PC-9 (cell line): ENCODE measurements around the gene FGF22. TPM values are rescaled to one million over a fixed set of nuclear protein-coding genes. Genes with fewer than 3 reads are reported as not detected.

ENCODE experiments used
- BruUV-seq: library from RNA; stranded (reverse); fragments of 400-500 nt; replicated peaks from 2 replicates; lab custom pipeline; 2021; lab: Mats Ljungman, UMichigan
- CTCF ChIA-PET: fragments of 300-600 bp; sonication (Branson Sonifier 250); formaldehyde crosslinking; loops from one replicate; lab custom pipeline; 2022; ENCODE audit warnings: antibody characterized with exemption; lab: Charles Lee
- POLR2A ChIA-PET: fragments of 300-600 bp; sonication (Branson Sonifier 250); formaldehyde crosslinking; loops from one replicate; lab custom pipeline; 2022; ENCODE audit warnings: antibody characterized with exemption; ENCODE audit not compliant: unreplicated experiment; lab: Charles Lee
- DNase-seq, 2 experiments: peaks; one replicate each; pipeline versions ENCODE4 v3.0.0 to v3.0.0-alpha.2; 2015 to 2022; ENCODE audit warnings: mixed read lengths in 1 of 2
- H2AFZ ChIP-seq: fragments of 200-600 bp; sonication (generic); 2 replicates; pipeline ENCODE4 v1.8.1; 2017; ENCODE audit warnings: antibody characterized with exemption
- H3F3A ChIP-seq: fragments of 200-600 bp; sonication (generic); 2 replicates; pipeline ENCODE4 v1.8.1; 2017; ENCODE audit warnings: antibody characterized with exemption, mild to moderate bottlenecking, low read depth; ENCODE audit not compliant: insufficient read depth
- H3K27ac ChIP-seq: fragments of 200-600 bp; sonication (generic); 2 replicates; pipeline ENCODE4 v1.6.1; 2016; ENCODE audit warnings: mixed run types
- H3K27me3 ChIP-seq: fragments of 200-600 bp; sonication (generic); 2 replicates; pipeline ENCODE4 v1.6.1; 2016; ENCODE audit warnings: low read depth, mixed run types; ENCODE audit not compliant: insufficient read depth
- H3K36me3 ChIP-seq: fragments of 200-600 bp; sonication (generic); 2 replicates; pipeline ENCODE4 v1.6.1; 2016; ENCODE audit warnings: low read depth, mixed run types
- H3K4me1 ChIP-seq: fragments of 200-600 bp; sonication (generic); replicated peaks from 2 replicates; pipeline ENCODE4 v1.6.1; 2016; ENCODE audit warnings: mixed run types; ENCODE audit not compliant: insufficient read depth
- H3K4me2 ChIP-seq: fragments of 200-600 bp; sonication (generic); 2 replicates; pipeline ENCODE4 v1.6.1; 2017; ENCODE audit warnings: mixed run types
- H3K4me3 ChIP-seq: fragments of 200-600 bp; sonication (generic); 2 replicates; pipeline ENCODE4 v1.6.1; 2016; ENCODE audit warnings: mixed run types
- H3K79me2 ChIP-seq: fragments of 200-600 bp; sonication (generic); 2 replicates; pipeline ENCODE4 v1.6.1; 2017; ENCODE audit warnings: low read depth, mixed run types
- H3K9me2 ChIP-seq: fragments of 200-600 bp; sonication (generic); 2 replicates; pipeline ENCODE4 v1.8.1; 2017; ENCODE audit warnings: mild to moderate bottlenecking; ENCODE audit not compliant: insufficient read depth
- H3K9me3 ChIP-seq: fragments of 200-600 bp; sonication (generic); 2 replicates; pipeline ENCODE4 v1.8.1; 2016; ENCODE audit warnings: low read depth; ENCODE audit not compliant: insufficient read depth
- H4K20me1 ChIP-seq: fragments of 200-600 bp; sonication (generic); 2 replicates; pipeline ENCODE4 v1.8.1; 2017; ENCODE audit not compliant: insufficient read depth
- CTCF ChIP-seq: fragments of 200-600 bp; sonication (generic); conservative IDR thresholded peaks from 2 replicates; pipeline ENCODE4 v1.6.1; 2017; ENCODE audit warnings: mixed run types, antibody characterized with exemption, mild to moderate bottlenecking, moderate library complexity
- EZH2 ChIP-seq: fragments of 200-600 bp; sonication (generic); IDR thresholded peaks from 2 replicates; pipeline ENCODE4 v1.8.0; 2017; ENCODE audit warnings: antibody characterized with exemption, low read depth
- intact Hi-C: fragments of 100-400 bp; cut with micrococcal nuclease; formaldehyde crosslinking; loops from one replicate; pipeline ENCODE4 v1.10.0; 2022; ENCODE audit not compliant: unreplicated experiment
- total RNA-seq: library from RNA; stranded (reverse); gene quantifications from 2 replicates; pipeline ENCODE4 v1.2.3, GENCODE V29; 2021

FGF22 gene
- total RNA-seq, 1 experiment from 2014 or later, result not detected

GRCh38 chr19:610801-611480, 28.7 kb upstream of the FGF22 start:
- no peaks in the 10 kb centered on the region for H3K9me3 ChIP-seq
- H3K4me3 ChIP-seq, result no peak overlapping the region
- no peaks in the 10 kb centered on the region for H3K4me1 ChIP-seq
- no peaks in the 10 kb centered on the region for H3K27me3 ChIP-seq
- intact Hi-C loops, result no loop called here
- ChIA-PET CTCF (no interaction called here), POLR2A (interaction anchor here (0.6 kb wide), 1 partner anchor 150 kb away, joined by 6 read pairs; no protein-coding TSS in a partner anchor)
- no peak for DNase-seq
- H3K36me3 ChIP-seq, result no peaks in the 10 kb centered on the region
- H3K27ac ChIP-seq, result no peak overlapping the region
- H4K20me1 ChIP-seq, result no peaks in the 10 kb centered on the region
- H3K9me2 ChIP-seq, result no peaks in the 10 kb centered on the region
- TF ChIP-seq CTCF (no peak), EZH2 (no peak)
- H2AFZ ChIP-seq, result no peak overlapping the region
- no TSS peak for BruUV-seq
- no peaks in the 10 kb centered on the region; the same call in 1 of the 2 replicates for H3F3A ChIP-seq
- H3K79me2 ChIP-seq, result no peaks in the 10 kb centered on the region
- no peak overlapping the region for H3K4me2 ChIP-seq

GRCh38 chr19:611481-611868, 28.2 kb upstream of the FGF22 start:
- no peak overlapping the region for H3K27ac ChIP-seq
- no peaks in the 10 kb centered on the region for H3K9me3 ChIP-seq
- H3K79me2 ChIP-seq, result no peaks in the 10 kb centered on the region
- BruUV-seq, result no TSS peak
- ChIA-PET CTCF (no interaction called here), POLR2A (no interaction called here)
- H3K36me3 ChIP-seq, result no peaks in the 10 kb centered on the region
- intact Hi-C loops, result no loop called here
- no peak overlapping the region for H2AFZ ChIP-seq
- H3K4me1 ChIP-seq, result no peaks in the 10 kb centered on the region
- H4K20me1 ChIP-seq, result no peaks in the 10 kb centered on the region
- no peaks in the 10 kb centered on the region for H3K9me2 ChIP-seq
- no peak for DNase-seq
- H3K4me2 ChIP-seq, result no peak overlapping the region
- no peak overlapping the region for H3K4me3 ChIP-seq
- no peaks in the 10 kb centered on the region for H3K27me3 ChIP-seq
- no peaks in the 10 kb centered on the region; the same call in 1 of the 2 replicates for H3F3A ChIP-seq
- TF ChIP-seq CTCF (no peak), EZH2 (no peak)

GRCh38 chr19:612941-613340, 26.7 kb upstream of the FGF22 start:
- H3K4me3 ChIP-seq, result no peak overlapping the region
- H2AFZ ChIP-seq, result no peak overlapping the region
- BruUV-seq, result no TSS peak
- no peaks in the 10 kb centered on the region; the same call in 1 of the 2 replicates for H3F3A ChIP-seq
- CTCF ChIA-PET, result no interaction called here
- POLR2A ChIA-PET, result no interaction called here
- no peaks in the 10 kb centered on the region for H3K4me1 ChIP-seq
- no peaks in the 10 kb centered on the region for H3K36me3 ChIP-seq
- DNase-seq, result no peak
- no peak overlapping the region for H3K4me2 ChIP-seq
- no peaks in the 10 kb centered on the region for H4K20me1 ChIP-seq
- no peaks in the 10 kb centered on the region for H3K9me3 ChIP-seq
- H3K27me3 ChIP-seq, result no peaks in the 10 kb centered on the region
- intact Hi-C loops, result no loop called here
- no peaks in the 10 kb centered on the region for H3K79me2 ChIP-seq
- H3K27ac ChIP-seq, result no peak overlapping the region
- no peaks in the 10 kb centered on the region for H3K9me2 ChIP-seq
- TF ChIP-seq EZH2, result no peak
